Measurements from ENCODE around the gene NCMAP.

DNA sequence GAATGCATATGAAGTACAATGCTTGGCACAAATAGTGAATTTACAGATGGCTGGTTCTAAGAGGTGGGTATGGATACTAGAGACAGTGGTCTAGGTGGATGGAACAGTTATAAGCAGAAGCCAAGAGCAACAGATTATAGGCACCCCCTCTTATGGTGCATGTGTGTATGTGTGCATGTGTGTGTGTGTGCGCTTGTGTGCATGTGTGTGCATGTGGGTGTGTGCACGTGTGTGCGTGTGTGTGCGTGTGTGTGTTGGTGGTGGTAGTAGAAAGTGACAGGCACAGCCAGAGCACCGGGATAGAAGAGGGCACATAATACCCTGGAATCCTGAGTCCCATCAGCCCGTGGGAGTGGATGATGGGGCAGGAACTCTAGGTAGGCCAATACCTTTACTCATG lies 1.3 kb downstream of the NCMAP start:
- no peak for TF ChIP-seq POLR2A (IDR thresholded peaks at IDR 0.05; ENCODE audit: low read length)
- TF ChIP-seq GATA1 (IDR thresholded peaks at IDR 0.05; ENCODE audit: low read depth, low read length), result no peak

All from erythroblast (primary cell).